K562 (cell line): ENCODE measurements around the gene NARF. TPM values are rescaled to one million over a fixed set of nuclear protein-coding genes. Genes with fewer than 3 reads are reported as not detected.
A peak's percentile ranks its signal among the peaks of the same experiment; 100 is the strongest.

Experiments
- ATF6 ChIP-seq: sonication (generic); formaldehyde crosslinking; IDR thresholded peaks from 2 replicates; pipeline ENCODE4 v1.4.0; 2020; ENCODE audit warnings: mild to moderate bottlenecking, missing genetic modification reagents
- DDX20 ChIP-seq: fragments of 450-650 bp; IDR thresholded peaks from 2 replicates; pipeline ENCODE4 v1.6.1; 2016; ENCODE audit warnings: missing genetic modification characterization, low read depth, mild to moderate bottlenecking, missing compliant biosample characterization, moderate library complexity
- ESRRA ChIP-seq: fragments of 450-650 bp; IDR thresholded peaks from 2 replicates; pipeline ENCODE4 v1.6.1; 2014; ENCODE audit warnings: low read depth, mild to moderate bottlenecking, moderate library complexity, borderline replicate concordance
- FOXK2 ChIP-seq, 2 experiments: fragments of 450-650 bp; IDR thresholded peaks in 1 of 2; conservative IDR thresholded peaks in 1 of 2; 2 replicates each; pipeline ENCODE4 v1.6.1; 2016; ENCODE audit warnings: low read depth in 2 of 2, mild to moderate bottlenecking in 1 of 2
- HDAC2 ChIP-seq: fragments of 450-650 bp; IDR thresholded peaks from 2 replicates; pipeline ENCODE4 v1.6.1; 2016; ENCODE audit warnings: mild to moderate bottlenecking
- HDAC8 ChIP-seq: fragments of 450-650 bp; IDR thresholded peaks from 2 replicates; pipeline ENCODE4 v1.6.1; 2016; ENCODE audit warnings: mild to moderate bottlenecking, missing genetic modification characterization, moderate library complexity, missing compliant biosample characterization
- HMGN3 ChIP-seq: IDR thresholded peaks from 2 replicates; pipeline ENCODE4 v1.6.1; 2011; ENCODE audit warnings: borderline replicate concordance, low read depth, mild to moderate bottlenecking, mixed read lengths, low read length; ENCODE audit not compliant: insufficient read length; ENCODE audit errors: extremely low read depth
- SIRT6 ChIP-seq: IDR thresholded peaks from one replicate; pipeline ENCODE4 v1.6.1; 2012; ENCODE audit warnings: low read depth, mild to moderate bottlenecking, control low read depth, inconsistent platforms, low read length, moderate library complexity
- SMARCA5 ChIP-seq: fragments of 450-650 bp; IDR thresholded peaks from 2 replicates; pipeline ENCODE4 v1.6.1; 2016
- TBP ChIP-seq: optimal IDR thresholded peaks from 2 replicates; pipeline ENCODE3; 2011; ENCODE audit warnings: low read depth, low read length, improper control_type of control experiment
- TRIM25 ChIP-seq: fragments of 450-650 bp; IDR thresholded peaks from 2 replicates; pipeline ENCODE4 v1.7.0; 2016; ENCODE audit warnings: borderline replicate concordance
- UBTF ChIP-seq, 2 experiments: IDR thresholded peaks; 2 replicates each; pipeline ENCODE4 v1.6.1; 2012; ENCODE audit warnings: improper control_type of control experiment in 2 of 2, low read depth in 2 of 2, low read length in 2 of 2, borderline replicate concordance in 1 of 2
- ZBTB43 ChIP-seq: sonication (generic); formaldehyde crosslinking; IDR thresholded peaks from 2 replicates; pipeline ENCODE4 v1.8.0; 2023; ENCODE audit warnings: mild to moderate bottlenecking, missing genetic modification reagents
- ZNF217 ChIP-seq: sonication (generic); formaldehyde crosslinking; IDR thresholded peaks from 2 replicates; pipeline ENCODE4 v1.8.0; 2022; ENCODE audit warnings: mild to moderate bottlenecking, missing genetic modification reagents
- ZNF224 ChIP-seq: sonication (generic); formaldehyde crosslinking; IDR thresholded peaks from 2 replicates; pipeline ENCODE4 v1.8.0; 2022; ENCODE audit warnings: mild to moderate bottlenecking, missing genetic modification reagents
- ZNF23 ChIP-seq: fragments of 250-450 bp; sonication (Bioruptor Pico); IDR thresholded peaks from 2 replicates; pipeline ENCODE4 v1.4.0; 2020; ENCODE audit warnings: mild to moderate bottlenecking
- ZNF586 ChIP-seq: fragments of 450-650 bp; formaldehyde crosslinking; conservative IDR thresholded peaks from 2 replicates; pipeline ENCODE4 v1.4.0; 2020; ENCODE audit warnings: mild to moderate bottlenecking, moderate library complexity
- polyA plus RNA-seq, 8 experiments: library from polyadenylated mRNA; depleted of rRNA in 4 of 8; stranded (reverse) in 5 of 8; unstranded in 3 of 8; fragments of >200 nt; fragmentation: Nextera tagmentation in 2 of 8; fragmentation: Illumina TruSeq in 1 of 8; extraction: Ambion mirVana in 2 of 8; extraction: Trizol in 1 of 8; gene quantifications; 2 replicates each; pipeline versions ENCODE4 v1.2.1 to v1.2.3, GENCODE V29; 2011 to 2014; ENCODE audit warnings: inconsistent platforms in 1 of 8, missing spikeins in 1 of 8
- total RNA-seq, 7 experiments: library from RNA; depleted of rRNA in 6 of 7; stranded (reverse); fragments of >200 nt in 6 of 7; fragmentation: Illumina TruSeq in 2 of 7; extraction: Trizol in 2 of 7; gene quantifications; 2 replicates each; pipeline versions ENCODE4 v1.2.1 to v1.2.3, GENCODE V29; 2011 to 2021; ENCODE audit warnings: low replicate concordance in 1 of 7

NARF gene
- total and polyA plus RNA-seq, 9 of the 15 experiments (the other 6 are each of a cell fraction or from before 2014, with no cell fraction given), result 60.4 to 423 (median 132) TPM

- peak; percentile 38 to 44; a peak in 2 of 4 replicates for TF ChIP-seq UBTF (IDR thresholded peaks at IDR 0.05; ENCODE audit: borderline replicate concordance in 1 of 2, low read depth in 2 of 2, low read length in 2 of 2)
- TF ChIP-seq ZNF586, result no peak
- TF ChIP-seq ZNF217 (CRISPR knock-in tag), result no peak
- TF ChIP-seq FOXK2 (conservative IDR thresholded peaks at IDR 0.05 in 1 of 2, IDR thresholded peaks at IDR 0.05 in 1 of 2; ENCODE audit: low read depth in 2 of 2), result peak in 1 of 2 experiments; percentile 27; a peak in 1 of 4 replicates
- TF ChIP-seq TBP, result peak; percentile 36
- TF ChIP-seq SIRT6, result no peak
- no peak for TF ChIP-seq DDX20 (tag)
- no peak for TF ChIP-seq ZBTB43 (CRISPR knock-in tag)
- peak; percentile 65 for TF ChIP-seq HMGN3
- TF ChIP-seq ZNF23 (CRISPR knock-in tag), result no peak
- TF ChIP-seq TRIM25, result no peak
- TF ChIP-seq SMARCA5, result no peak
- no peak for TF ChIP-seq ZNF224
- no peak for TF ChIP-seq ATF6 (CRISPR knock-in tag)
- TF ChIP-seq ESRRA, result no peak
- TF ChIP-seq HDAC2, result 0 out of 2 replicates have a peak, but pooled peaks have one; percentile 47
- no peak for TF ChIP-seq HDAC8 (tag)
Measured at GRCh38 chr17:82519971-82520903, 61.7 kb downstream of the NARF start (continued).
